Fibroblast of pulmonary artery (primary cell): ENCODE results near the gene NEUROG1.

Experiments used
- DNase-seq: peaks from one replicate; pipeline ENCODE4 v3.0.0-alpha.2; 2010; ENCODE audit warnings: low read depth
- H3K4me3 ChIP-seq: replicated peaks from 2 replicates; pipeline ENCODE4 v1.5.1; 2011; ENCODE audit warnings: low read depth, mild to moderate bottlenecking, control low read depth, low read length, moderate library complexity
- CTCF ChIP-seq: IDR thresholded peaks from 2 replicates; pipeline ENCODE4 v1.5.1; 2011; ENCODE audit warnings: mild to moderate bottlenecking, control low read depth, low read length, inconsistent platforms; ENCODE audit errors: missing control alignments

NEUROG1 gene

DNA sequence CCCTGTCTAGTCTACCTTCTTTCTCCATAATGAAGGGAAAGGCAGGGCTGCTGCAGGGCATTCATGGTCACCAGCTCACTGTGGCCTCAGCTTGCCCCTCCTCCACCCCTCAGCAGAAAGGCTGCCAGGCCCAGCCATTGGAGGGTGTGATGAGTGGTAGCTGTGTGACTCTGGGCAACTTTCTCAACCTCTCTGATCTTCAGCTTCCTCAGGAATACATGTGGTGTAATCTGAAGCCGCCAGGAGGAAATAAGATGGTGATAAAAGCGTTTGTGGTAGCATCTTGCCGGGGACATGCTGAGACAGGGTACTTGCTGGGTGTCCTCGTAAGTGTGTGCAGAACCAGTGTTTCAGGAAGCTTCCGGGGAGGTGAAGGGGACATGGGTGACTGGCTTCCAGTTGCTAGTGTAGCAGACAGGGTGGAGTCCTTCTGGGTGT is 33.2 kb upstream of the NEUROG1 start:
- no peak overlapping the region for H3K4me3 ChIP-seq
- DNase-seq: no peak
- TF ChIP-seq CTCF: no peak

DNA sequence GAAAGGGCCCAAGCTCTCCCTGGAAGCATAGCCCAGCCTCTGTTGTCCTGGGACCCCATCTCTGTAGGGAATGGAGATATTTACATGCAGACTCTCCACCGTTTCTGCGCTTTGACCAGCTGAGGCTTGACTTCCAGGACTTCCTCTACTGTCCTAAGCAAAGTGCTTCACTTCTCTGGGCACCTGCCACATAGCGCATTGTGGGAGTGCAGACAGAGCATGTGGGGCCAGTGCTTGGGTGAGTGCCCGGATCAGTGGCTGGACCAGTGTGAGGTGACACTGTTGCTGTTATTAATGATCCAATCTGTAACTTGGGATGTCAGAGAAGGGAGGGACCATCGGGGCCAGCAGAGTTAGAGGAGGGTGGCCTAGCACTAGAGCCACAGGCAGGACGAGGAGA is 32.5 kb upstream of the NEUROG1 start:
- no peak for TF ChIP-seq CTCF
- DNase-seq: no peak
- H3K4me3 ChIP-seq: no peak overlapping the region

DNA sequence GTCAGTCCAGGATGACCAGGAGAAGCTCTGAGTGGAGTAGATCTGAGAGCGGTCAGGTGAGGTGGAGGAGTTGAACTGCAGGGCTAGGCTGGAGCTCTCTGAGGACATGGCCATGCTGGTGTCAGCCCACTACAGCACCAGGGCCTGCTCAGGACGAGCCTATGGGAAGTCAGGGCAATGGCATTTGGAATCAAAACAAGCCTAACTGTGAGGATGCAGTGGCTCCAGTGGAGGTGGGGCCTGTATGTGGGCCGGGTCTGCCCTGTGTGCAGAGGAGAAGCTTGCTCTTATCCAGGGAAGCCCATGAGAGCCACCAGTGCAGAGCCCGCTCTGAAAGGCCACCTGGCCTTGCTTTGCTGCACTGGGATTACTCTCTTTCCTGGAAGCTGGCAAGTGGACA is 31.9 kb upstream of the NEUROG1 start:
- TF ChIP-seq CTCF: no peak
- DNase-seq: no peak
- no peak overlapping the region for H3K4me3 ChIP-seq

DNA sequence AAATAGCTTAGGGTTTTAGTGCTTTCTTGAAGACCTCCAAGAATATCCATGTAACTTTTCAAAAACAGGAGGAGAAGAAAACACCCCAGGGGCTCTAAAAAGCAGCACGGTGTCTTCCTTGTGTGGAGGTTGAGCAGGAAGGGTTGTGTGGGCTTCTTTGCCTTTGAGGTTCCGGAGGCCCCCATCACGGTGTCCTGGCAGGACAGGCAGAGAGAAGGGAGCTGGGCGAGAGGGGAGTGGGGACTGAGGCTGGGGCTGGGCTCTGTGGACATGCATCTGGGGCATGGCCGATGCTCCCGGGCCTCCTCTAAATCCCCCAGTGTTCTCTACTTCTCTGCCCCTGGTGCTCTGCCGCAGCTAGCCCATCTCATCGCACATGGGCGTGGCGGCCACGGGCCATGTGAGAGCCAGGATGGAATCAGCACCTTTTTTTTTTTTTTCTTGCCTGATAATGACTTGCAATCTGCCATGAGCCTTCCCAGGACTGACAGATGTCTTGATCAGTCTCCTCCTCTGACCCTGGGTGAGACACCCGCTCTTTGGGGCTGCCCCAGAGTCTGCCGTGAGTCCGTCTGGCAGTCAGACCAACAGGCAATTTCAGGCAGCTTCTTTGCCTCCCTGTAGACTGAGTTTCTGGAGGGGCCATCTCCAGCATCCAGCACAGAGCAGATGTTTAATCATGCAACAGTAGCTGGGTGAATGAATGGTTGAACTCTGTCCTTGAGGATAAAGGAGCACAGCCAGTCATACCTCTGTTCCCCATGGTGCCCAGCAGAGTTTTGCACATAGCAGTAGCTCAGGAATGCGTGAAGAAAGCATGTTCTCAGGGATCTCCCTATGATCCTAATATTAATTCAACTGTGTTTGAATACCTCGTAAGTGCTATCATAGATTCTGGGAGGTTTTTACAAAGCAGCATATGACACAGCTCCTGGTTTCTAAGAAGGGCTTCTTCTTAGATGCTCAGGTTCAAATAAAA is 30.9 kb upstream of the NEUROG1 start:
- no peak for TF ChIP-seq CTCF
- DNase-seq: no peak
- H3K4me3 ChIP-seq: no peak overlapping the region

DNA sequence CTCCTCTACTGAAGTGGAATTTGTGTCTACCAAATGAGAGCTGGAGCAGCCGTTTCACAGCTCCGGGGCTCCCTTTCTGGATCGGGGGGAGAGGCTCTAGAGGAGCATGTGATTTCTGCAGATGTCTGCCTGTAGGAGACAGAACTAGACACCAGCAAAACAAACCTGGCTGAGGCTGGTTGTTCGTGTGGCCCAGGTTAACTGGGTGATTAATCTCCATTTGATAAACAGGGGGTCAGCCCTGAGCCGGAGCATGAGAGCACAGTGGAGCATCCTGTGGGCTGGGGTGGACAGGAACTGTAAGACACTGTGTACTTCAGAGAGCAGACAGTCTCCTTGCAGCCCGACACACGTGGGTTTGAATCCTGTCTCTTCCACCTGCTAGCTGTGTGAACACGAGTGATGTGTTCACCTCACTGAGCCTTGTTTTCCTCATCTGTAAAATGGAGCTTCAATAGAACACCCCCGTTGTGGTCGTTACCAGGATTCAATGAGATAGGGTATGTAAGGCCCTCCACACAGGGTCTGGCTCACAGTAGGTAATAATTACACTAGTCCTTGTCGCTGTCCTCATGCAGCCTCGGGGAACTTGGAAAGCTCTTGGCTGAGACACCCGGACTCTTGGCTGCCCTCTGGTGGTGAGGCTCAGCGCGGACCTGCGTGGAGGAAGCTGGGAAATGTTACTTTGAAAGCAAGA is 30.1 kb upstream of the NEUROG1 start:
- peak; percentile 96 for TF ChIP-seq CTCF
- DNase-seq: peak; percentile 70
- H3K4me3 ChIP-seq: no peak overlapping the region

GRCh38 chr5:135565266-135565665 is 29.5 kb upstream of the NEUROG1 start:
- H3K4me3 ChIP-seq: no peak overlapping the region
- no peak for DNase-seq
- no peak for TF ChIP-seq CTCF
